GM21786 (cell line): ENCODE results near the gene TGM3.
A peak's percentile ranks its signal among the peaks of the same experiment; 100 is the strongest.

Experiments
- ATAC-seq: cut with Tn5 transposase; IDR thresholded peaks from one replicate; pipeline ENCODE4 v1.9.1; 2021; ENCODE audit not compliant: unreplicated experiment

TGM3 gene

DNA sequence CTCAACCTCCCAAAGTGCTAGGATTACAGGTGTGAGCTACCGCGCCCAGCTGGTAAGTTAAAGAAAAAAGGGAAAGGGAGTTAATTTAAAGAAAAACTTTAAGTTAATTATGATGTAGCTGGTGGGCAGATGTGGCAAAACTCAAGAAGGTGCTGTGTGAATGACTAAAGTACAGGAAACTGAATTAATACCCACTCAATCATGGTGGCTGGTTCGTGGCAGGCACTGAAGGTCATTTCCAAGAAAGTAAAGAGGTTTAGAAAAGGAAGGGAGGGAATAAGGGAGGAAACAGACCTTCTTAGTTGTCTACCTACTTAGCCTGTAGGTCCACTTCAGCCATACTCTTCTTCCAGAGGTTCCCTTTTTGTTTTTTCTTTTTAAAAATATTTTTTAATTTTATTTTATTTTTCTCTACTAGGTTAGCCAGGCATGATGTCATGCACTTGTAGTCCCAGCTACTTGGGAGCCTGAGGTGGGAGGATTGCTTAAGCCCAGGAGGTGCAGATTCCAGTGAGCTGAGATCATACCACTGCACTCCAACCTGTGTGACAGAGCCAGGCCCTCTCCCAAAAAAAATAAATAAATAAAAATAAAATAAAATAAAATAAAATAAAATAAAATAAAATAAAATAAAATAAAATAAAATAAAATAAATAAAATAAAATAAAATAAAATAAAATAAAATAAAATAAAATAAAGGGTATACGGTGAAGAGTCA, 11.9 kb upstream of the TGM3 start:
- no peak for ATAC-seq

DNA sequence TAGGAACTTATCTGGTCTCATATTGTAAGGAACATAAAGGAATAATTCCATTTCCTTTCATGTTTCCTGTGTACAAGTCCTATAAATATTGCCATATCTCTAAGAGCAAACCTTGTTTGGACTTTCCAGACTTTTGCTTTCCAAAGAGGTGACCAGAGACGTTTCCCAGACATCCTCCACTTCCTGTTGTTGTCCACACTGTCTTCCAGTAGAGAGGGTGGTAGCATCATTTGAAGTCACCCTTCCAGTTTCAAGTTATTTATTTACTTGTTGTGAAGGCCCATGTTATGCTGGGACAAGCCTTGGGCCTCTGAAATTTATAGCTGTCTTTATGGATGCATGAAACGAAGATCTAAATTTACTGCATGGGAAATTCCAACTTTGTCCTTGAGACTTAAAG, 10.6 kb upstream of the TGM3 start:
- no peak for ATAC-seq

DNA sequence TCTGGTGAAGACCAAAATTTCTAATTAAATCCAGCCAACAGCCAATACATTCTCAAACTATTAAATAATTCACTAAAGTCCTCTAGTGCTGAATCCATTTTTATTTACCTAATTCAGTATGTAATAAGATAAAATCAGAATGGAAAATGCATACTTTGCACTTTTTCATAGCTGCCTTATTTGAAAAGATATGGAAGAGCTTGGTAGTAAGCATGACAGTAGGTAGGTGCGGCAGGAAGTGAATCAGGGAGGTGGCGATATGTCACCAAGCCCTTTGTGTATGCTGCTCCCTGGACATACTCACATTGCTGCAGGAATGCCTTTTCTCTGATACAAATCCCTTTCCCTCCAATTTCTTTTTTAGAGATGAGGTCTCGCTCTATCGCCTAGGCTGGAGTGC, 10.2 kb upstream of the TGM3 start:
- no peak for ATAC-seq

DNA sequence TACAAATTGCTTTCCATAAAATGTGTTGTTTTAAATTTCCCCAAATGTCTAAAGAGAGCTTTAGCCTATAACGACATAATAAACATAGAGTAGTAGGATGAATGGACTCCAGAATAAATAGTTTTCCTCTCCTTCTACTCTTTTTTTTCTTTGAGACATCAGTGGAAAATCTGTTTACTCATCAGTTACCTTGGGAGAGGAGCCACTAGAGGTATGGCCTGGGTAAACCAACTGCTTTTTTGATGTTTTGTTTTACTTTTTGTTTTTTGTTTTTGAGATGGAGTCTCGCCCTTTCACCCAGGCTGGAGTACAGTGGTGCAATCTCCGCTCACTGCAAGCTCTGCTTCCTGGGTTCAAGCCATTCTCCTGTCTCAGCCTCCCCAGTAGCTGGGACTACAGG, 8.3 kb upstream of the TGM3 start:
- no peak for ATAC-seq

DNA sequence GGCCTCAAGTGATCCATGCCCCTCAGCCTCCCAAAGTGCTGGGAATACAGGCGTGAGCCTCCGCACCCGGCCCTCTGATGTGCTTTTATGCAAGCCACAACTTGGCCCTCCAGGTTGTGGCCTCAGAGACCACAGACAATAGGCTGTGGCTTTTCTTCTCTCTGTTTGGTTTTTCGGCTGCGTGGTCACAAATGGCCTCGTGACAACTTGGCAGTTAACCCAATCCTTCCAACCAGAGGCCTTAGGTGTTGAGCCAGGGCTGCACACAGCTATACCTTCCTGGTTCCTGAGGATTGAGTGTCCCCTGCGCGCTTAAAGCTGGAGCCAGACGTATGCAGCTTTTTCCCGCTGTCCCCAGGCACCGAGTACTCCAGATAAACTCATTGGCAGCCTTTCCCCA, 6.3 kb upstream of the TGM3 start:
- no peak for ATAC-seq

DNA sequence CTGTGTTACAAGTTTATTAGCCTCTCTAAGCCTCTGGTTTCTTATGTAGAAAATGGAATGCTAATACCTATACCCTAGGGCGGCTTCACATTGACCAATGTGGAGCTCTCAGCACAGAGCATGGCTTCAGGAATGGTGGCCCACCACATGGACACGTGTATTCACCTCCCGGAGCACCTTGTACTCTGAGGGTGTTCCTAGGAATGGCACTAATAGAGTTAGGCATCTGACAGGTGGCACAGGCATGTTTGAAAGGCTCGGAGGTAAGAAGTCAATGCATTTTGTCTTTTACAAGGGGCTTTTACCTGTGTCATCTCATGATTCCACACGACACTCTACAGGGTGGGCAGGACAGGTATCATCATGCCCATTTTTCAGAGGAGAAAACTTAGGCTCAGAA, 5.3 kb upstream of the TGM3 start:
- ATAC-seq, result no peak

DNA sequence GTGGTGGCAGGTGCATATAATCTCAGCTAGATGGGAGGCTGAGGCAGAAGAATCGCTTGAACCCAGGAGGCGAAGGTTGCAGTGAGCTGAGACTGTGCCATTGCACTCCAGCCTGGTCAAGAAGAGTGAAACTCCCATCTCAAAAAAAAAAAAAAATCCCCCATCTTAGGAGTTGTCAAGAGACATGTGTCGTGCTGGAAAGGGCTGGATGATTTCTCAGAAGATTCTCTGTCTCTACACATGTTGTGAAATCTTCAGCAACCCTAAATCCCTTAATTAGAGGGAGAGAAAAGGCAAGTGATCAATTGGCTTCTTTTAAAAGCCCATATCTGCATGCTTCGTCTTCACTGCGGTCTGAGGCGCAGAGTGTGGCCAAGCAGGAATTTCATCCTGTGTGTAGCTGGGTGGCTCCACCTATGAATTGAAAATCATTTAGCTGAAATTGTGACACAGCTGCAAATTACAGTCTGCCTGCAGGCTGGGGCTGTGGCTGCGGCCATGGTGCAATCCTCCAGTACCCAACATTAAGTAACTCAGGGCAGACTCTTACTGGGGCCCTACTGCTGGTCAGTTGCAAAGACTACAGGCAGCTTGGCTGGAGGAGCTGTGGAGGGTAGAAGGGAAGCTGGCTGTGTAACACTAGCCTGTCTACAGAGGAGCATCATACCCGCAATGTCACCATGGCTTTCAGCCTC, 3.2 kb upstream of the TGM3 start:
- no peak for ATAC-seq

DNA sequence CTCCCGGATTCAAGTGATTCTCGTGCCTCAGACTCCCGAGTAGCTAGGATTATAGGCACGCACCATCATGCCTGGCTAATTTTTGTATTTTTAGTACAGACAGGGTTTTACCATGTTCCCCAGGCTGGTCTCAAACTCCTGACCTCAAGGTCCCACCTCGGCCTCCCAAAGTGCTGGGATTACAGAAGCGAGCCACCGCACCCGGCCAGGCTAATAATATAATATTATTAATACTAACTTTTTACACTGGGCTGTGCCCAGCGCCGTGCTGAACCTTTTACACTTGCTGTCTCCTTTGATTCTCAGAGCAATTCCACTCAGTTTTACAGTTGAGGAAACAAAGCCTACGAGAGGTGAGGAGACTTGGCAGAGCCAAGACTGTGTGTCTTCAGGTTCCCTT, 2.3 kb upstream of the TGM3 start:
- no peak for ATAC-seq

DNA sequence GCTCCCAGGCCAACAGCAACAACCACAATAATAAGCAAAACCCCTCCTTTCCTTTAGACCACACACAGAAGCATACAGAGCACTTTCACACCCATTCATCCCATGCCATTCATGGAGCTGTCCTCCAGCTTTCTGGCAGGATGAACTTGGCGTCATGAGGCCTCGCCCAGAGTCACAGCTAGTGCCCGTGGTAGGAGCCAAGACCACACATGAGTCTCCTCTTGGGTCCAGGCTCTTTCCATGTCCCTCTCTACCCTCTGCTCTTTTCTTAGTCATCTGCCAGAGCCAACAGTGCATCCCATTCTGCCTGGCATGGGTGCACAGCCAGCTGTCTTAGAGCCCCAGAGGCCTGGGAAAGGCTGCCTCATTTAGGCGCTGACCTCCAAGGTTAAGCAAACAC, 1.8 kb upstream of the TGM3 start:
- ATAC-seq, result no peak

DNA sequence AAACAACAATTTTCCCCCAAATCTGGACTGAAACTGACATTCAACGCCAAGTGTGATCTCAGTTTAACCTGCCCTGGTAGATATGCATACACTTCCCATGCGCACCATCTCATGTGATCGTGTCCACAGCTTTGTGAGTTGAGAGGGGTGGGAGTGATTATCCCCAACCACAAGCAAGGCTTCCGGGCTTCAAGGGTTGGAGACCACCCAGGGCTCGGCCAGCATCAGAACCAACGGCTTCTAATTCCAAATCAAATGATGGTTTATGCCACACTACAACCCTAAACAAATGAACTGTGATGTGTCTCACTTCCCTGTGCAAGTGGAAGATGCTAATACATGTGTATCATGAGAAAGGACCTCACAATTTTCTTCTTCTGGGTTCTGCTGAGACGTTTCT, 515 bp upstream of the TGM3 start:
- no peak for ATAC-seq

DNA sequence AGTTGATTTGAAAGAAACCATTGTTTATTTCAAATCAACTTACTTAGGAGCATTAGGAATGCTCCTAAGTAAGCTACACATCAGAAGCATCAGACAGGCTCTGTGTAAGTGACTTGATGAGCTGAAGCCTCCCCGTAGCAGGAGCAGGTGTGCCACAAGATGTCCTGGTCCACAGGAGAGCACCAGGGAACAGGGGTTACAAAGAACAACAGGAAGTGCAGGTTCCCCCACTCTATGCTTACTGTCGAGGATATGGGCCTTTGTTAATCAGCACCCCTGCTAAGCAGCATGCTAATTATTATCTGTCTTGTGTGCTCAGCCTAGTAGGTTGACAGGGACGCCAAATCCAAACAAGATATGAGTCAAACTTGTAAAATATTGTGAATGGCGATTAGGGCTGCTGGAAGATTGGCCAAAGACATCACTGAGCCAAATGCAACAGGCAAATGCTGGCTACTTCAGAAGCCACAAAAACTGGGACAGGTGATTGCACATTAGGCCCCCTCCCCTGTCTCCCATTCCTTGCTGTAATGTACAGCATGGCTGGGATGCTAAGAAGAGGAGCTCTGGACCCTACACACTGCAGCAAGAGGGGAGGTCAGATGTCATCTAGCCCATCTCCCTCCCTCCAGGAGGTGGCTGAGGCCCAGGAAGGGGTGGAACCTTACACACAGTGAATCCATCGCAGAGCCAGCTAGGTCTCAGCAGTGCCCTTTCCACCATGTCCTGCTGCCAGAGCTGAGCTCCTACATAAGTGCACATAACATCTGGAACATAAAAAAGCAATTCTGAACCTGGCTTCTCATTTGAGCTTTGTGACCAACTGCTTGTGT, 939 bp downstream of the TGM3 start:
- ATAC-seq, result no peak

DNA sequence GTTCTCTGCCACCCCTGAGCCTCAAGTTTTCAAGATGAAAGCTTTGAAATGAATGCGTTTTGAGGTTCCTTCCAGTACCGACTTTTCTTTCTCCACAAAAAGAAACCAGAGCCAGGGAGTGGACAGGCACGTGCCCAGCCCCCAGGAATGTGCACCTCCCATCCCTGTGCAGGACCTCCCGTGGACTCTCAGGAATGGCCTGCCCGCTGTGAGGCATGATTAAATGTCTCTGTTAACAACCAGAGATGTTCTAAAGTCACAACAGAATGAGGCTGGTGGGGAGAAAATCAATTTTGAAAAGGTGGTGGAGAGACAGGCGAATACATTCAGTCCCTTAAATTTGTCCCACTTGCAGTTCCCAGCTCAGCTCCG, 1.5 kb downstream of the TGM3 start:
- ATAC-seq, result no peak

DNA sequence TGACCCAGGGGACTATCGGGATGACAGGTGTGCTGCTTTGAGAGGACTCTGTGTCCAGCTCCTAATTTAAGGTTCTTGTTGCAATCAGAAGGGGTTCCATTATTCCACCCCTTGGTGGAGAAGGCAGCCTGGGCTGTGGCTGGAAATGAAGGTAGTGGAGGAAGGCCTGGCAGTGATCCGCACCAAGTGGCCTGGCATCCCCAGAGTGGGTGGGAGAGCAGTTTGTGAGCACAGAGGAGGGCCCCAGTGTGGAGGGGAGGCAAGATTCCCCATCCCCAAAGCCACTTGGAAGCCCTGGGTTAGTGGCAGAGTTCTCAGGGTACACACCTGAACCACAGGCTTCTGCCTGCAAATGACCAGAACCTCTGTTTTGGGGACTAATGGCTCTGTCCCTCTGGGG, 2.3 kb downstream of the TGM3 start:
- ATAC-seq, result no peak

DNA sequence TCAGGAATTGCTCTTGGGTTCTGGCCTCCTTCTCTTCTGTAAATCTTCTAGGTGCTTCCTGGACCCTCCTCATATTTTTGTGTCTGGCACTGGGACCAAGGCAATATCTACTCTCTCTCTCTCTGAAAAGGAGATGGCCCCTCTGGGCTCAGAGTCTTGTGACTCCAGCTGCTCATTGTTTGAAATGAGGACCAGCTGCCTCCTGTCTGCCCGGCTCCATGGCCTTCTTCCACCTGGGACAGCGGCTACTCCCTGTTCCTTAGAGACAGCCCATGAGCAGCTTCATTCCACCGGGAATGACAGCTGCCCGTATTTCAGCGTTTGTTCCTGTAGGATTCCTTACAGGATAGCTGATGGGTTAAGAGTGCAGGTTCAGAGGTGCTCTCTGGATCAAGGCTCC, 2.9 kb downstream of the TGM3 start:
- no peak for ATAC-seq

DNA sequence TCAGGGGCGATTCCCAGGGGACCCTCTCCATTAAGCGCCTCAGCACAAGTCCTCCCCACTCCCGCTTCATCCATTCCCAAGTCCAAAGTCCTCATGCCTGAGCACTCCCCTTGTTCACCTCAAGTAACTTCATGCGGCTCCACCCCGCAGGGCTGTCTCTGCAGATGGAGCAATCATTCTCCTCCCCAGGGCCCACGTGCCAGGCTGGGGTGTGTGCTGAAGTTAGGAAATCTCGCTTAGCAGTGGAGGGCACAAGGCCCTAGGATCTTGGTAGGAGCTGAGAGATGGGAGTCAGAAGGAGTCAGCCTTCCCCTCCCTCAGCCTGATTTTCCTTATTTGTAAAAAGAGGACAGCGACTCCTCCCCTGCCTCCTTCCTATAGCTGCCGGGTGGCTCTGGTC, 3.5 kb downstream of the TGM3 start:
- ATAC-seq, result no peak

DNA sequence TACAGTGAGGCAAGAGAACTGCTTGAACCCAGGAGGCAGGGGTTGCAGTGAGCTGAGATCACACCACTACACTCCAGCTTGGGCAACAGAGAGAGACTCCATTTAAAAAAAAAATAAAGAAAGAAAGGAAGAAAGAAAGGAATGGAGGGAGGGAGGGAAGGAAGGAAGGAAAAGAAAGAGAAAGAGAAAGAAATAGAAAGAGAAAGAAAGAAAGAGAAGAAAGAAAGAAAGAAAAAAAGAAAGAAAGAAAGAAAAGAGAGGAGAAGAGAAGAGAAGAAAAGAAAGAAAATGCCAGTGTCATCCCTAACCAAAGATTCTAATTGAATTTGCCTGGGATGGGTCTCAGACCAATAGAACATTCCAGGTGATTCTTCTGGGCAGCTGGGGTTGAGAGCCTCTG, 4.2 kb downstream of the TGM3 start:
- no peak for ATAC-seq

DNA sequence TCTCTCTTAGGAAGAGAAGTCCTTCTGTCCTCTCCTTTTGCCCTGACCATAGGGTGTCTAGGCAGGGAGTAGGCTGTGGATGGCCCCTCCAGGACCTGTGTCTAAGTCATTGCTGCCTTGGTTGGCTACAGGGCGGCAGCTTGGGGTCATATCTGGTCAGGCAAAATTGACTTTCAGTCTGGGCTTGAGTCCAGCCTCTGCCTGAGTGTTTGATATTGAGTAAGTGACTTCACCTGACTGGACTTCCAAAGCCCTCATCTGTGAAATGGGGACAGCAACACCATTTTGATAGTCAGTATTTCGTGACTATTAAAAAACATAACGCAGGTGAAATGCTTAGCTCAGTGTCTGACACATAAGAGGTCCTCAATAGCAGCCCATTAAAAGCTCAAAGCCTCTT, 4.6 kb downstream of the TGM3 start:
- ATAC-seq, result no peak

DNA sequence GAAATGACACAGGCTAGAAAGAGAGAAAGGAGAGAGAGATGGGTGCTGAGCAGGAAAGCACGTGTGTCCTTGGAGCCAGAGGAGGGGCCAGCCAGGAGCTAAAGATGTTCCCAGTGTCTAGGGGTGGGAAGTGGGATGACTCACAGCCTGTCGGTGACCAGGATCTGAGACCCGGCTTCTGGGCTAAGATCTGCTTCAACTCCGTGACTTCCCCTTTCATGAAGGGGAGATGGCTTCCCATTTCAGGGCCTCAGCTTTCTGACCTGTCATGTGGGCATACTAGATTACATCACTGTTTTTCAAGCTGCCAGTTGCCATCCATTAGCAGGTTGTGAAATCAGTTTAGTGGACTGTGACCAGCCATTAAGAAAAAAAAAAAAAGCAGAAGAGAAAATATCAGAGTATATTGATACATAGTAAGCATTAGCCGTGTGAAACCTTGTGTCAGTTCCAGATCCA, 5.4 kb downstream of the TGM3 start:
- ATAC-seq, result peak; percentile 82

DNA sequence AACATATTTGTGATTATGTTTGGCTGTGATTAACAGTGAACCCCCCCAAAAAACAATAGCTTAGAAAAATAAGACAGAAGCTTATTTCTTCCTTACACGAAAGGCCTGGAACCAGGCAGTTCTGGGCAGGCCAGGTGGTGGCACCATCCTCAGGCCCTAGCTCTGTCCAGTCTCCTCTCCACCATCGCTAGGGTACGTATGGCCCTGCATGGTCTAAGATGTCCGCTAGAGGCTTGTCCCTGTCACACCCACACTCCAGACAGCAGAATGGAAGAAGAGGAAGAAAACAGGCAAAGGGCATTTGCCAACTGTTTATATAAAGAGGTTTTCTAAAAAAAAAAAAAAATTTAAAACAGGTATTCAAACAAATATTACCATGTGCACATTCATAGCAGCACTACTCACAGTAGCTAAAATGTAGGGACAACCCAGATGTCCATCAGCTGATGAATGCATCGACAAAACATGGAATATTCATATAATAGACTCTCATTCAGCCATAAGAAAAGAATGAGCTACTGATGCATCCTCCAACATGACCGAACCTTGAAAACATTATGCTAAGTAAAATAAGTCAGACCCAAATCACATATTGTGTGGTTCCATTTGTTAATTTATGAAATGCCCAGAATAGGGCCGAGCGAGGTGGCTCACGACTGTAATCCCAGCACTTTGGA, 6.7 kb downstream of the TGM3 start:
- ATAC-seq, result no peak

DNA sequence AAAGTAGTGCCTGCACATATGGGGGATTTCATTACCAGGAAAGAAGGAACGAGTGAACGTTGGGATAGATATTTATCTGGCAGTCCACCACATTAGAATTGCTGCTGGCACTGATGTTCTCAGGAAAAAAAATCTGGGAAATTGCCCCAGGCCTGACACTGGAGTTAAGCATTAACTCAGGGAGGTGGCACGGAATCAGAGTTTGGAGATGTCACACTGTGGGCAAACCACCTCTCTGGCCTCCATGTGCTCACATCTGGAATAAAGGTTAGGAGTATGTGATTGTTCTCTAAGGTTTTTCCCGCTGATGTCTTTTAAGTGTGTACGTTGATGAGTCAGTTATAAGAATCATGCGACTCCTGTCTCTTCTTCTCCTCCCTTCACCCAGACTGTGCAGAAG, 7.9 kb downstream of the TGM3 start:
- no peak for ATAC-seq

DNA sequence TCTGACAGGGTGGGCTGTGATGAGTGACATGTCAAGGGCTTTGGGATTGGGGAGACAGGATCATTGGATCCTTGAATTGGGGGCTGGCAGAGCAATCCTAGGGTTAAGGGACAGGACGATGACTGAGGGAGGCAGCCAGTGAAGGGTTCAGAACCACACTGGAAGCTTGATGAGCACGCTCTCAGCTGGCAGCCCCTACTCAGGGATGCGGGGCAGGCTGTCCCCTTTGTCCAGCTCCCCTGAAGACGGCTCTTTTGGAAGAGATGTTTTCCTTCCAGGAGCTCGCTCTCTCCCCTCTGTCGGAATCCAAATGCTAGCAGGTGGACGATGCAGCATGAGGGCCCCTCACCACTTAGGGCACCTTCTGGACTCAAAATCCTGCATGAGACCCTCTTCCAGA, 8.4 kb downstream of the TGM3 start:
- no peak for ATAC-seq

DNA sequence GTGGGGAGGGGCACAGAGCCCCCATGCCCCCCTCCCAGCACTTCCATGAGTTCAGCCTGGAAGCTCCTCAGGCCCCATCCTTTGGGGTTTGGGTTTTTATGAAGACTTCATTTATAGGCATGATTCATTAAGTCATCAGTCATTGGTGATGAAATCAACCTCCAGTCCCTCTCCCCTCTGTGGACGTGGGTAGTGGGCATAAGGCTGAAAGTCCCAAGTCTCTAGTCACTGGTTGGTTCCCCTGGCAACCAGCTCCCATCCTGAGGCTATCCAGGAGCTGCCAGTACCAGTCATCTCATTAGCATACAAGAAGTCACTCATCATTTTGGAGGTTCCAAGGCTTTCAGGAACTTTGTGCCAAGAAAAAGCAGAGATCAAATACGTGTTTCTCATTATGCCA, 9.2 kb downstream of the TGM3 start:
- ATAC-seq, result no peak
